ENCODE results near the gene TMC5.
"Not testable (repeated sequence)": the region's sequence is repeated elsewhere in the genome, so short reads cannot be mapped to it uniquely, and the experiment has no call there.

The TMC5 gene

GRCh38 chr16:19512297-19512696 is 94.6 kb downstream of the TMC5 start:
- DNase-seq = no peak

- DNase-seq = no peak
Observed at GRCh38 chr16:19513377-19514053, 95.8 kb downstream of the TMC5 start.

GRCh38 chr16:19515757-19516156 is 98.1 kb downstream of the TMC5 start:
- DNase-seq = no peak

- no peak for DNase-seq
Observed at GRCh38 chr16:19517424-19518089, 99.9 kb downstream of the TMC5 start.

- DNase-seq = no peak
Observed at GRCh38 chr16:19518388-19518787, 100.7 kb downstream of the TMC5 start.

- DNase-seq = peak; percentile 18
Observed at GRCh38 chr16:19520861-19521331, 103.2 kb downstream of the TMC5 start.

- DNase-seq = peak; percentile 94
Observed at GRCh38 chr16:19521471-19522396, 104.1 kb downstream of the TMC5 start, which contains the start of gene GDE1. Gene GDE1 (minus strand): TSS chr16:19522098. CDS start chr16:19521964, 134 bp downstream.

GRCh38 chr16:19522397-19522732 is 104.7 kb downstream of the TMC5 start:
- DNase-seq = no peak

- no peak for DNase-seq
Observed at GRCh38 chr16:19522760-19523159, 105.1 kb downstream of the TMC5 start.

- DNase-seq = no peak
Observed at GRCh38 chr16:19523184-19523558, 105.5 kb downstream of the TMC5 start.

GRCh38 chr16:19523559-19524355 is 106.1 kb downstream of the TMC5 start, which contains the start of gene CCP110:
Gene CCP110 (plus strand): TSS chr16:19523942. CDS start chr16:19527882, 3,940 bp downstream.
- DNase-seq = peak; percentile 96

- DNase-seq = no peak
Observed at GRCh38 chr16:19524356-19524615, 106.6 kb downstream of the TMC5 start.

- DNase-seq = no peak
Observed at GRCh38 chr16:19524616-19525384, 107.1 kb downstream of the TMC5 start.

- DNase-seq = no peak
Observed at GRCh38 chr16:19525385-19525723, 107.7 kb downstream of the TMC5 start.

GRCh38 chr16:19527161-19527560 is 109.5 kb downstream of the TMC5 start:
- no peak for DNase-seq

- no peak for DNase-seq
Observed at GRCh38 chr16:19528666-19529065, 111.0 kb downstream of the TMC5 start.

GRCh38 chr16:19532601-19533000 is 114.9 kb downstream of the TMC5 start:
- DNase-seq = no peak

GRCh38 chr16:19540241-19540970 is 122.7 kb downstream of the TMC5 start:
- no peak for DNase-seq

- no peak for DNase-seq
Observed at GRCh38 chr16:19542138-19542821, 124.6 kb downstream of the TMC5 start.

- not testable (repeated sequence) for DNase-seq
Observed at GRCh38 chr16:19543278-19543996, 125.8 kb downstream of the TMC5 start.
